RKO (cell line): Measurements from ENCODE around the gene SUMO2.
"Not testable (repeated sequence)": the region's sequence is repeated elsewhere in the genome, so short reads cannot be mapped to it uniquely, and the experiment has no call there.

Experiments used
- DNase-seq: peaks from one replicate; pipeline ENCODE4 v3.0.0-alpha.2; 2016; ENCODE audit warnings: low spot score

SUMO2 gene

DNA sequence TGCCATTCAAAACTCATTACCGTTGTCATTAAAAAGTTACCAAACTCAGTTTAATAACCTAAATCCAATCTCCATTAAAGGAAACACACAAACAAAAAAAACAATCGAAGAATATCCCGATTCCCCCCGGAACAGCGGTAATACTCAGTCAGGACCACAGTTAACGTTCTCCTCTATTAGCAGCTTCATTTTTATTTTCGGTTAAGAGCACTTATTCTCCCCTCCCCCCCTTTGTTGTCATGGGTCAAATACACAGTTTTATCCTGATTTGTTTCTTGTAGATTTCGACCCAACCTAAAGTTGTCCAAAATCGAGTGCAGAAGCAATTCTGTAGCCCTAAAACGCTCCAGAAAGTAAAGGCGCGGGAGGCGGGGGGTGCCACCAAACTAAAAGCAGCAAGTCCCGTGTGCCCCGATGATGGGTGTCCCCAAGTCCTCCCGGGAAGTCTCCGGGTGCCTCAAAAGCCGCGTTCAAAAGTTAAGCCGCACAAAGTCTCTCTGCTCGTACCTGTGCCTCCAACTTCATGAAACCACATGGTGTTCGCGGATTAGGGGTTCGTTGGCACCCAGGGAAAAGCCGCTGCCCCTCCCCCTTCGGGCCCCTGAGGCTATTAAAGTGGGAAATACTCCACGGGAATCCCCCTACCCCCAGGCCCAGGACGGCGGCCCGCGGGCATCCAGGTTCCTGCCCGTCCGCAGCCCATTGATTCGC, 996 bp downstream of the SUMO2 start:
- DNase-seq, result peak; percentile 57

DNA sequence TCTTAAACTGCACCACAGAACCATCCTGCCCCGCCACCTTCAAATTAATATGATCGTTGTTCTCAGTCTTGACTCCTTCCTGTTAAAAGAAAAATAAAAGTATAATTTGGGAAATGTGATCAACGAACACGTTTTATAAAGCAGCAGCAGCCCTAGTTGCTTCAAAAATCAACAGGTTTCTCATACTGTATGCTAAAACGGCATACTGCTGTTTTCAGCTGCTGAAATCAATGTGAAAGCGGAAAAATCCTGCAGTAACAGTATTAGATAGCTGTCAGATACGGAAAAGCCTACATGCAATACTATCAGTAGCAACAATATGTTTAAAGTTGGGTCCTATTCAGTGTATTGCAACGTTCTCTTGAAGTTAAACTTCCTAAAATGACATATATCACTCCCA, 1.6 kb downstream of the SUMO2 start:
- DNase-seq, result no peak

DNA sequence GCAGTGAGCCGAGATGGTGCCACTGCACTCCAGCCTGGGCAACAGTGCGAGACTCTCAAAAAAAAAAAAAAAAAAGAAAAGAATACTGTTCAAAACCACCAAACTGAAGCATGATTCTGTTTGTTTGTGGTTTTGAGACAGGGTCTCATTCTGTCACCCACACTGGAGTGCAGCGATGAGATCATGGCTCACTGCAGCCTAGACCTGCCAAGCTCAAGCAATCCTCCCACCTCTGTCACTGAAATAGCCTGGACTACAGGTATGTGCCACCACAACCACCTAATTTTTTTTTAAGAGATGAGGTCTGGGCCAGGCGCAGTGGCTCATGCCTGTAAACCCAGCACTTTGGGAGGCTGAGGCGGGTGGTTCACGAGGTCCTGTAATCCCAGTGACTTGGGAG, 4.3 kb downstream of the SUMO2 start:
- no peak for DNase-seq

DNA sequence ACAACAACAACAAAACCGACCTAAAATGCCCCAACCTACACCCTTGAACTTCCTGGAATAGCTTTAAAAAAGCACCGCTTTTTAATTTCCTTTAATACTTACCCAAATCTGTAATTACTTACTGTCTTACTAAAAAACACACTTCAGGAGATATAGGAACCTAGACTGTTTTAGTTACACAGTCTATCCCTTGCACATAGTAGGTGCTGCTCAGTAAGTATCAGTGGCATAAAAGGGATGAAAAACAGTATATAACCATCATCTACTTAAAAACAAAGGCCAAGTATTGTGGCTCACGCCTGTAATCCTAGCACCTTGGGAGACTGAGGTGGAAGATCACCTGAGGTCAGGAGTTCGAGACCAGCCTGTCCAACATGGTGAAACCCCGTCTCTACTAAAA, 6.1 kb downstream of the SUMO2 start:
- DNase-seq, result no peak

DNA sequence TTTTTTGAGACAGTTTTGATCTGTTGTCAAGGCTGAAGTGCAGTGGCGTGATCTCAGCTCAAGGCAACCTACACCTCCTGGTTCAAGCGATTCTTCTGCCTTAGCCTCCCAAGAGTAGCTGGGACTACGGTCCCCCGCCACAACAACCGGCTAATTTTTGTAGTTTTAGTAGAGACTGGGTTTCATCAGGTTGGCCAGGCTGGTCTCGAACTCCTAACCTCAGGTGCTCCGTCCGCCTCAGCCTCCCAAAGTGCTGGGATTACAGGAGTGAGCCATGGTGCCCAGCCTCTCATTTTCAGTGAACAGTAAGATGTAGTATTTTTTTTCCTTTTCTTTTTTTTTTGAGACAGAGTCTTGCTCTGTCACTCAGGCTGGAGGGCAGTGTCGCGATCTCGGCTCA, 7.8 kb downstream of the SUMO2 start:
- DNase-seq, result no peak

DNA sequence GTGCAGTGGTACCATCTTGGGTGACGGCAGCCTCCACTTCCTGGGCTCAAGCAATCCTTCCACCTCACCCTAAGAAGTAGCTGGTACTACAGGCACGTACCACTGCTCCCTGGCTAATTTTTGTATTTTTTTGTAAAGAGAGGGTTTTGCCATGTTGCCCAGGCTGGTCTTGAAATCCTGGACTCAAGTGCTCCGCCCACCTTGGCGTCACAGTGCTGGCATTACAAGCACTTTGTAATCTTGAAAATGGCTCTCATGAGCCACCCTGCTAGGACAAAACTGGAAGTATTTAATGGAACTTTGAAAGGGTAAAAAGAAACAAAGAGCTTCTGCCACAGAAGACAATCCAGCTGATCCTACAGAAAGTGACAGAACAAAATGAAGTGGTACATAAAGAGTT, 9.2 kb downstream of the SUMO2 start:
- no peak for DNase-seq

DNA sequence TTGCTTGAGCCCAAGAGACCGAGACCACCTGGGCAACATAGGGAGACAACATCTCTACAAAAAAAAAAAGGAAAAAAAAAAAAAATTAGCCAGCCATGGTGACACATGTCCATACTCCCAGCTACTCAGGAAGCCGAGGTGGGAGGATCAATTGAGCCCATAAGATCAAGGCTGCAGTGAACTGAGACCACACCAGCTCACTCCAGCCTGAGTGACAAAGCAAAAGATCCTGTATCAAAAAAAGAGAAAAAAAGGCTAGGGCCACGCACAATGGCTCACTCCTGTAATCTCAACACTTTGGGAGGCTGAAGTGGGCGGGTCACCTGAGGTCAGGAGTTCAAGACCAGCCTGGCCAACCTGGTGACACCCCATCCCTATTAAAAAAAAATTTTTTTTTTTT, 13.8 kb downstream of the SUMO2 start:
- no peak for DNase-seq

DNA sequence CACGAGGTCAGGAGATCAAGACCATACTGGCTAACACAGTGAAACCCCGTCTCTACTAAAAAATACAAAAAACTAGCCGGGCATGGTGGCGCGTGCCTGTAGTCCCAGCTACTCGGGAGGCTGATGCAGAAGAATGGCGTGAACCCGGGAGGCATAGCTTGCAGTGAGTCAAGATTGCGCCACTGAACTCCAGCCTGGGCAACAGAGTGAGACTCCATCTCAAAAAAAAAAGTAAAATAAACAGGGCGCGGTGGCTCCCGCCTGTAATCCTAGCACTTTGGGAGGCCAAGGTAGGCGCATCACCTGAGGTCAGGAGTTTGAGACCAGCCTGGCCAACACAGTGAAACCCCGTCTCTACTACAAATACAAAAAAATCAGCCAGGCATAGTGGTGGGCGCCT, 18.2 kb downstream of the SUMO2 start:
- not testable (repeated sequence) for DNase-seq

DNA sequence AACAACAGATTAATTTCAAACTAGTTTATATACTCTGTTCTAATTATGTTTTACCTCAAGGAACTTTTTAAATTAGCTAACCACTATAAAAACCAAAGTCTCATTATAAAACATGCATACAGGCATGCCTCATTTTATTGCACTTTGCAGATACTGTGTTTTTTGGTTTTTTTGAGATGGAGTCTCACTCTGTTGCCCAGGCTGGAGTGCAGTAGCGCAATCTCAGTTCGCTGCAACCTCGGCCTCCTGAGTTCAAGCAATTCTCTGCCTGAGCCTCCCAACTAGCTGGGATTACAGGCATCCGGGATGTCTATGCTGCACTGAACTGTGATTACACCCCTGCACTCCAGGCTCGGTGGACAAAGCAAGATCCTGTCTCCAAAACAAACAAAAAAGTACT, 19.7 kb downstream of the SUMO2 start:
- DNase-seq, result no peak

DNA sequence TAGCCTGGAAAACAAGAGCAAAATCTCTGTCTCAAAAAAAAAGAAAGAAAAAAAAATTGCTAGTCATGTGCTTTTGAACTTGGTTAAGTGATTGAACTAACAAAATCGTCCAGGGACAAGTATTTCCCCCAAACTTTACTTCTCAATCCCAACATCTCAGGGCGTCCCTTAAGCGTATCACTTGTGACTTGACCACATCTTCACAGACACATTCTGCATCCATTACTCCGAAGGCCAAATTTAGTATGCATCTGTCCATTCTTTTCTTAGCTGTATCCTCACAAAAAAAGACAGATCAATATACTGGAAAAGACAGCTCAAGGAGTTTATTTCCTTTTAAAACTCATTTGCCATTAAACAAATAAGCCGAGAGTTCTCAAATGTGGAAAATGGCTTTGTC, 22.5 kb downstream of the SUMO2 start:
- DNase-seq, result no peak

DNA sequence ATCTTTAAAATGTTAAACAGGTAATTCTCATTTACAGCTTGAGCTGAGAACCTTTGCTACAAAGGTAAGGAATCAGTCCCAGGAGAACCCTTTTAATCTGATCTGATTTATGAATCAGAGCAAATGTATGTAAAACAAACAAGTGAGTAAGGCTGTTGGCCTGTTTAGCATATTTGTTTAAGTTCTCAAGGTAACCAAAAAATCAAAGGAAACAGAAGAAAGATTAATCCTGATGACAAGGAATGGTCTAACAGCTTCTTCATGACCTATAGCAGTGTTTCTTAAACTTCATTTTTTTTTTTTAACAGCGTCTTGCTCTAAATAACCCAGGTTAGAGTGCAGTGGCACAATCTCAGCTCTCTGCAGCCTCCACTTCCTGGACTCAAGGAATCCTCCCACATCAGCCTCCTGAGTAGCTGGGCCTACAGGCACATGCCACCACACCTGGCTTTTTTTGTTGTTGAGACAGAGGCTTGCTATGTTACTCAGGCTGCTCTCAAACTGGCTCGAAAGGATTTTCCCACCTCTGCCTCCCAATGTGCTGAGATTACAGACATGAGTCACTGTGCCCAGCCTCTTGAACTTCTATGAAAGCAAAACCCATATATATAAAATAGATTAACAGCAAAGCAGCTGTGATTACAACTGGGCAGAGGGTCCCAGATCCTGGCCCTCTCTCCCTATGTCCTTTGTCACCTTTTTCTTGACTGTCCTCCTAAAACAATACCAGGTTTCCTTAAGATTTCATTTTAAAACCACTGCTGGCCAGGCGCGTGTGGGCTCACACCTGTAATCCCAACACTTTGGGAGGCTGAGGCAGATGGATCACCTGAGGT, 23.3 kb downstream of the SUMO2 start:
- peak; percentile 34 for DNase-seq

DNA sequence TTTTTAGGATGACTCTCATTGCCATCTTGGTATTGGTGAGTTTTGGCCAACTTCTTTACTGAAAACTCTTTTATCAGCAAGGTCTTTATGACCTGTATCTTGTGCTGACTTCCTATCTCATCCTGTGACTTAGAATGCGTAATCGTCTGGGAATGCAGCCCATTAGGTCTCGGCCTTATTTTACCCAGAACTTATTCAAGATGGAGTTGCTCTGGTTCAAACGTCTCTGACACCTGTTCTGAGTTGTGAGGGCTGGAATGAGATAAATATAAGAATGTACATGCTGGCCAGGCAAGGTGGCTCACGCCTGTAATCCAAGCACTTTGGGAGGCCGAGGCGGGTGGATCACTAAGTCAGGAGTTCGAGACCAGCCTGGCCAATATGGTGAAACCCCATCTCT, 24.3 kb downstream of the SUMO2 start:
- not testable (repeated sequence) for DNase-seq

DNA sequence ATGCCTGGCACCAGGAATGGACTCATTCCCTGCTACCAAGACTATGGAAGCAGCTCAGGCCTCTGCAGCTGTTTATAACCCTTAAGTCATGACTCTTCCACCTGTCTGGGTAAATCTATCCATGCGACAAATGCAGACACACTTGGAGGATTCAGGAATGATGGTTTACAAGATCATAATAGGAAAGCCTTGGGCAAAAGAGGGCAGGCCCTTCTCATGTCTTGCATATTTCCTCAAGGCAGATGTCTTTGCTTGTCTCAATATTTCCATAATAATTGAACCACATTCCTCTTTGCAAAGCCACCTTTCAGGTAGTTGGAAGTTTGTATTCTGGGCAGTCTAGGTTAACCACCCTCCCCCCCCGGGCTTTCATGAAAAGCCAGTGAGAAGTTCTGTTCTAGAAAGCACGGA, 27.6 kb downstream of the SUMO2 start:
- no peak for DNase-seq

DNA sequence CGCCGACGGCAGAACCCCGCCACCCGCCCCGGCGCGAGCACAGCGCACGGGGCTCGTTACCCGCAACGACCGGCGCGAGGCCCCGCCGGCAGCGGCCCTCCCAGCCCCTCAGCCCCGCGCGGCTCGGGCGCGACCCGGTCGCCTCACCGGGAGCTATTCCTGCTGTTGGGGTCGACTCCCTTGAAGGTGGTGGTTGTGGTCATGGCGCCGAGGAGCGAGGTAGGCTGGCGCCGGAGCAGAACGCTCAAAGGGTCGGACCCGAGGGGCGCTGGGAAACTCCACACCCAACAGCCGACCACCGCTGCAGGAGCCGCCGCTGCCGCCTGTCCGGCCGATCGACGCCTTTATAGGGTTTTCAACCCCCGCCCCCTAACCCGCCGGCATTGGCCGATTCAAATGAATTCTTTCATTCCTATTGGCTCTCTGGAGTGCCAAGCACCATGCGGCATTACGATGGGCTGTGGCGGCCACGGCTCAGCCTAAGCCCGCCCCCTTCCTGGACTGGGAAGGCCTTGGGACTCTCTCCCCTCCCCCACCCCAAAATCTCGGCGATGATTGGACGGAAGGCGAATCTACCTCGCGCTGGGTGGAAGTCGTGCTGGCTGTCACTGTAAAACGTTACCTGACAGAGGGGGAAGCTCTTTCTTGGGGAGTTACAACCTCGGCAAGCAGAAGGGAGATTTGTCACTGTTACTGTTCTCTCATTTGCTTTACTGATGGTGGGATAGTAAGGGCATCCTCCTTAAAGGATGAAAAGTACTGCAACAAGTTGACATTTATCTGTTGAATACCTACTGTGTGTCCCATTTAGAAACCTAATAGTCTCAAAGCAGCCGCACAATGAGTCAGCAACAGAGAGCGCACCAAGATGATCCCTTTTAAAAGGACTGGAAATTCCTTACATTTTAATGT, 28.3 kb downstream of the SUMO2 start, which contains the start of gene JPT1:
JPT1 (minus strand) TSS at position 318 of the 912 bp plus-strand sequence; CDS start at position 203, 115 bp downstream.
- peak; percentile 98 for DNase-seq

DNA sequence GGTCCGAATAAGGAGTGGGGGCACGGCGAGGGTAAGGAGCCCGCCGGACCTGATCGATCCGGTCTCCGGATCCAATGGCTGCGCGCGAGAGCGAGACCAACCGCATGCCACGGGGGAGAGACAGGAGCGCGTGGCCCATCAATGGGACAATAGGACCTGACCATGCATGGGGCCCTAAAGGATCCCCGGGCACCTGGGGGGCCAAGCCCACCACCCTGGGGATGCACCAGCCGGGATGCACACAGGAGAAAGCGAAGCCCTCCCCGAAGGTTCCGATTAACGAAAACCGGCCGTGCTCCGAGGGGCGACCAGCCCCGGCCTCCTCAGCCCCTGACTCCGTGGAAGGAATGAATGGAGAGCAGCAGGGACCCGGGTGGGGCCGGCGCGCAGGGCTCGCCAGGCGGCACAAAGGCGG, 29.0 kb downstream of the SUMO2 start:
- peak; percentile 28 for DNase-seq

DNA sequence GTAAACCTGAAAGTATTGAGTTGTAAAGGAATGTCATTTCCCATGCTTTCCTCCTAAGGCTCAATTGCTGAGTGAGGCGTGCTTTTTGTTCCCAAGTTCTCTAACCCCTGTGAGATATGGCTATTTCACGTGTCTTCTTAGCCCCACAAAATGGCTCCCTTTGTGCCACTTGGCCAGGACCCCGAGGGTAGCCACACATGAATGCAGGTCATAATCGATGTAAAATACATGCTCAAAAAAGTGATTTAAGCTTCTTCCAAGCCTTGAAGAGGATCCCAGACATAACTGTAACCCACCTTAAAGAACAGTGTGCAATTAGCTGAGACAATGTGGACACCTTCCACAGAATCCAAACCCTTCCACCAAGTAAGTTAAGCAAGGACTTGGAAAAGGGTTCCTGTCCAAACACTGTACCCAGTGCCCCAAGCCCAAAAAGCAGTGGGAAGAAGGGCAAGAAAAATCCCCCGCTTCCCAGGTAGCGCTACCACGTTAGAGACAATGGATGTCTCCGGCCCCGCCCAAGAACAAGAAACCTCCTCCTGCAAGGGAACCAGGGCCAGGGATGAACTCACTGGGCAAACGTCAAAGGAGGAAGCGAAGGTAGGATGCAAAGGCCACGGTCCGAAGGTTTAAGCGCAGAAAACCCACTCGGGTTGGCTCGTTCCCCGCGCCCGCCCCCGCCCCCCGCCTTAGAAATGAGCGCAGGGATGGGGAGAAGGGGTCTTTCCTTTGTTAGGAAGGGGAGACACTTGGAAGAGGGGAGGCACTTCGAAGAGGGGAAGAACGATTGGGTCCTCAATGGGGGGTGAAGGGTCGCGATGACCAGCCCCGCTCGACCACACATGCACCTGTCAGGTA, 29.6 kb downstream of the SUMO2 start:
- DNase-seq, result peak; percentile 67

DNA sequence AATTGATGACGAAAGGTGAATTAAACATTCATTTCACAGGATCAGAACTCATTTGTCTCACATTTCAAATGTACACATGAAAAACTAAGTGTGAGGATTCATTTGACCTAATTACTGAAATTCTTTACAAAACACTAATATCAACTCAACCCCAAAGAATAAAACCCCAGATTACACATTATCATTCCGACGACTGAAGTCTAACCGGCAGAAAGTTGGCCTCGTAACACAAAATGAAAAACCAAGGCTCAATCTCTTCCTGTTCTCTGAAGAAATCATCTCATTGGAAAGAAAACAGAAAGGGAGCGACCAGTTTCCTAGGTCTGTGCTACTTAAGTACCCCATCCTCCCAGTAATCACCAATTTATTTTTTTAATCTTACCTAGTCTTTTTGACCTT, 30.2 kb downstream of the SUMO2 start:
- DNase-seq, result no peak

DNA sequence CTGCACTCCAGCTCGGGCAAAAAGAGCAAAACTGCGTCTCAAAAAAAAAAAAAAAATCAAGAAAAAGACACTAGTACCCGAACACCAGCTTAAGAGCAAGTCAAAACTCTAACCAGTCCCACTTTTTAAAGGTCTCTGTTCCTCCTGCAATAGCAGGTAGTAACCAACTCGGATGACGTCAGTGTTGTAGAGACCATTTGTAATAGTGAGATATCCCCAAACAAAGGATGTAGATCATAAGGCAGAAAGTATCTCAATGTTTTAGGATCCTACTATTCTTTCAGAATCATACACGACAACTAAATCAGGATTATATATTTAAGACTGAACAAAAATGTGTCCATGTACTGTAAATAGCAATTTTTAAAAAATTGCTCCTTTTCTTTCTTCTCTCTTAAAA, 30.8 kb downstream of the SUMO2 start:
- peak; percentile 54 for DNase-seq

DNA sequence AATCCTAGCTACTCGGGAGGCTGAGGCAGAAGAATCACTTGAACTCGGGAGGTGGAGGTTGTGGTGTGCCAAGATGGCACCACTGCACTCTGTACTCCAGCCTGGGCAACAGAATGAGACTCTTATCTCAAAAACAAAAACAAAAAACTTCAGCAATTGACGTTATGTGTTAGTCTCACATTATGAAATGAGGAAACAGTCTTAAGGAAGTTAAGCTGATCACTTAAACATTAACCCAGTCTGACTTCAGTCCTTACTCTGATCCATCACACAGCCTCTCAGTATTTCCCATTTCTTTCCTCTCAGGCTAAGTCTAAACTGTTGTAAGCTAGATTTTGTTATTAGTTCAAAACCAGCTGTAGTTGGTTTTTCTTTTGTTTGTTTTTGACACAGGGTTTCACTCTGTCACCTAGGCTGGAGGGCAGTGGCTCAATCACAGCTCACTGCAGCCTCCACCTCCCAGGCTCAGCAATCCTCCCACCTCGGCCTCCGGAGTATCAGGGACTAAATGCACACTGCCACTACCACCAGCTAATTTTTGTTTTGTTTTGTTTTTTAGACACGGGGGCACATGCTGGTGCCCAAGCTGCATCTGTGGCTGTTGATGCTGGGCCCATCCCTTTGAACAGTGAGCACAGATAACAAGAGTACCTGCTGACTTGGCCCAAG, 34.7 kb downstream of the SUMO2 start:
- no peak for DNase-seq

DNA sequence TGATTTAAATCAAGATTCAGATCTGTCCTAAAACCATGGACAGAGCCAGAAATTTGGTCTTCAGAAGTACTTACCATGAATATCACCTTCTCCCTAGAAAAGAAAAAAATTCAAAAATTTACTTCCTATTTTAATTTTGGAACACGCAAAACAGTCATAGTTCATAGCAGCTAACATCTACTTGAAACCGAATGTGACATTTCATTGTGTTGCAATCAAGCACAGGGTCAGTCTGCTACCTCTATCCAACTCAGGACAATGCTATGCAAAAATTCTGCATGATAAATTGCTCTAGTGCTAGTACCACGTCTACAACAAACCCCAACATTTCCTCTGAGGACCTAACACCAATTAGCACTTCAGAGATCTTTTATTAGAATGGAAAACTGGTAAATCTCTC, 36.2 kb downstream of the SUMO2 start:
- no peak for DNase-seq
